ENCODE measurements around the gene ACADSB.

The ACADSB gene

GRCh38 chr10:123008355-123009104, at the start of gene ACADSB, which contains the start of gene IKZF5:
TSS of gene ACADSB (plus strand) at chr10:123009006. CDS start at chr10:123009030, 24 bp downstream.
TSS of gene IKZF5 (minus strand) at chr10:123008795. CDS start at chr10:122998625, 10,170 bp downstream.
- Mint-ChIP-seq H3K4me3 (peak within 1 kb of the TSS; percentile 100), H3K4me1 (ENCODE audit: low read depth) (peaks cover 58% of the 10 kb centered on the region), H3K27ac (peak within 1 kb of the TSS; percentile 99), H3K36me3 (ENCODE audit: low read depth) (peaks cover 13% of the 10 kb centered on the region), H3K27me3 (no peaks in the 10 kb centered on the region), H3K9me3 (no peaks in the 10 kb centered on the region)

DNA sequence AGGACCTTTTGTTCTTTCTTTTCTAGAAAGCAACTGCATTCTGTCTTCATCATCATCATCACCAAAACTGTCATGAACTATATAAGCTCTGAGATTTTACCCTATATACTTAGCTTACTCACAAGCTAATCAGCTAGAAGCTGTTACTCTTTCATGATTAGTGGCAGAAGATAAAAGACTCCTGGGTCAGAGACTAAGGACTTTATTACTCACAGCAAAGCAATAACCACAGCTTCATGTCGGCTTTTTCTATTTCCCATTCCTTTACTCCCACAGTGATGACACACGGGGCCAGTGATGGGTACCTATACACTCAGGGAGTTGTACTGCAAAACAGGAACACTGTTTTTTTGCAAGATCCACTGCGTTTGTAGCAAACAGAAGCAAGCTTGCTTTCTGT, 46.4 kb upstream of the ACADSB start:
- Mint-ChIP-seq H3K4me3 (no peak overlapping the region), H3K27ac (no peak overlapping the region), H3K4me1 (ENCODE audit: low read depth) (no peaks in the 10 kb centered on the region), H3K9me3 (peaks cover 24% of the 10 kb centered on the region), H3K36me3 (ENCODE audit: low read depth) (peaks cover 10% of the 10 kb centered on the region), H3K27me3 (peaks cover 16% of the 10 kb centered on the region)

DNA sequence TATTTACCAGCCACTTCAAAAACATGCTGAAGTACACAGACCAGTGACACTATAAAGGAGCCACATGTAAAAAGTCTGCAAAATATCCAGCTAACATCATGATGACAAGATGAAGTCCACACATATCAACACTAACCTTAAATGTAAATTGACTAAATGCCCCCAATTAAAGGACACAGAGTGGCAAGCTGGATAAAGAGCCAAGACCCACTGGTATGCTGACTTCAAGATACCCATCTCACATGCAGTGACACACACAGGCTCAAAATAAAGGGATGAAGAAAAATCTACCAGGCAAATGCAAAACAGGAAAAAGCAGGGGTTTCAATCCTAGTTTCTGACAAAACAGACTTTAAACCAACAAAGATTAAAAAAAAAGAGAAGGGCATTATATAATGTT, 41.9 kb upstream of the ACADSB start:
- H3K4me1 Mint-ChIP-seq (ENCODE audit: low read depth), result no peaks in the 10 kb centered on the region
- H3K27me3 Mint-ChIP-seq, result peaks cover 28% of the 10 kb centered on the region
- peaks cover 32% of the 10 kb centered on the region for H3K9me3 Mint-ChIP-seq
- no peak overlapping the region for H3K4me3 Mint-ChIP-seq
- H3K36me3 Mint-ChIP-seq (ENCODE audit: low read depth), result peaks cover 10% of the 10 kb centered on the region
- H3K27ac Mint-ChIP-seq, result no peak overlapping the region

DNA sequence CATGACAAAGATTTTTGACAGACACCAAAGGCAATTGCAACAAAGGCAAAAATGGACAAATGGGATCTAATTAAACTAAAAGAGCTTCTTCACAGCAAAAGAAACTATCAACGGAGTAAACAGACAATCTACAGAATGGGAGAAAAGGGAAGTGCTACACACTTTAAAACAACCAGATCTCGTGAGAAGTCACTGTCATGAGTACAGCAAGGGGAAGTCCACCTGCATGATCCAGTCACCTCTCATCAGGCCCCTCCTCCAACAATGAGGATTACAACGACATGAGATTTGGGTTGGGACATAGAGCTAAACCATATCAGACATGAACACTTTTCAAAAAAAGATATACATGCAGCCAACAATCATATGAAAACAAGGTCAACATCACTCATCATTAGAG, 40.1 kb upstream of the ACADSB start:
- Mint-ChIP-seq H3K4me1 (ENCODE audit: low read depth) (no peaks in the 10 kb centered on the region), H3K36me3 (ENCODE audit: low read depth) (peaks cover 10% of the 10 kb centered on the region), H3K27me3 (peaks cover 25% of the 10 kb centered on the region), H3K4me3 (no peak overlapping the region), H3K27ac (no peak overlapping the region), H3K9me3 (peaks cover 32% of the 10 kb centered on the region)

GRCh38 chr10:122974023-122974422, 34.8 kb upstream of the ACADSB start:
- H3K27ac Mint-ChIP-seq, result no peak overlapping the region
- no peak overlapping the region for H3K4me3 Mint-ChIP-seq
- peaks cover 9% of the 10 kb centered on the region for H3K27me3 Mint-ChIP-seq
- no peaks in the 10 kb centered on the region for H3K36me3 Mint-ChIP-seq (ENCODE audit: low read depth)
- no peaks in the 10 kb centered on the region for H3K4me1 Mint-ChIP-seq (ENCODE audit: low read depth)
- H3K9me3 Mint-ChIP-seq, result peaks cover 3% of the 10 kb centered on the region

DNA sequence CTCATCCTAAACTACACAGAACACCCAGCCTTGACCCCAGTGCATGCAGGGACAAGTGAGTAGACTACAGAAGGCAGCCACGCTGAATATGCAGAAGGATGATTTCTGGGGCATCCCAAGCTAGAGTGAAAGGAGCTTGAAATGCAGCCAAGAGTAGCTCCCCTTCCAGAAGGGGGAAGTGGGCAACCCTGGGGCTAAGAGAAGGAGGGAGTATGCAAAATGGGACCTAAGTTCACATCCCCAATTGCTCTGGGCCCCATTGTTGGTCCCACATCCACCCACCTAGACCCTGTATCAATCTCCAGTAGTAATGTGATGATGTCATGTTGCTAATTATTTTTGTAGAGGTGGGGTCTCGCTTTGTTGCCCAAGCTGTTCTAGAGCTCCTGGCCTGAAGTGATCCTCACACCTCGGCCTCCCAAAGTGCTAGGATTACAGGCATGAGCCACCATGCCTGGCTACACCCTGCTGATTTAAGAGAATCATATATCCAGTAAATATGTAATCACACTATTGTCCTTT, 34.2 kb upstream of the ACADSB start:
- H3K36me3 Mint-ChIP-seq (ENCODE audit: low read depth), result no peaks in the 10 kb centered on the region
- H3K4me1 Mint-ChIP-seq (ENCODE audit: low read depth), result peaks cover under 1% of the 10 kb centered on the region
- H3K9me3 Mint-ChIP-seq, result no peaks in the 10 kb centered on the region
- H3K27me3 Mint-ChIP-seq, result peaks cover 4% of the 10 kb centered on the region
- no peak overlapping the region for H3K4me3 Mint-ChIP-seq
- H3K27ac Mint-ChIP-seq, result no peak overlapping the region

DNA sequence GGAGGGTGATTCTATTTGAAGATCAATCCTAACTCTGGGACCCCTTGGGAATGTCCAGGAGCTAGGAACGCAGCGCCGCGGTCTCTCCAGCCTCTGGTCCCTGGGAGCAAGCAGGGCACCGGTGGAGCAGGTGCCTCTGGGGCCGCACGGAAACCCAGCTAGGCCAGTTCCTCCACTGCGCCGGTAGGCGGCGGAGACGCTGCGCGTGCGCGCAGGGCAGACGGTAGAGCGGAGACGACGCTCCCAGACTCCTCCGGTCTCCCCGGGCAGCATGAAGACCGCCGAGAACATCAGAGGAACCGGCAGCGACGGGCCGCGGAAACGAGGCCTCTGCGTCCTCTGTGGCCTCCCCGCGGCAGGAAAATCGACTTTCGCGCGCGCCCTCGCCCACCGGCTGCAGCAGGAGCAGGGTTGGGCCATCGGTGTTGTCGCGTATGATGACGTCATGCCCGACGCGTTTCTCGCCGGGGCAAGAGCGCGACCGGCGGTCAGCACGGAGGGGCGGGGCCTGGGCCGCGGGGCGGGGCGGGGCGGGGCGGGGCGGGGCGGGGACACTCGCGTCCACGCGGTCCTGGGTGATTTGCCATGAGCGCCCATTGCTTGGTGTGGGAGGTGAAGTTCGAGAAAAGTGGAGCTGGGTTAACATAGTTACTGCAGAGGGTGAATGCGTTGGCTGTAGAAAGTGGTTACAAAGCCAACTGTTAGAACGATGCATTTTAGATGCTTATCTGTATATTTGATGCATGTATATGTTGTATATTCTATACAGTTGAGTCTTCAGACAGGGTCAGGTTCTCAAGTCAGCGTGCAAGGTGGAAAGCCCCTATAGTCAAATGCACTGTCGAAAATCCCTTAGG, 28.4 kb upstream of the ACADSB start, which contains the start of gene PSTK:
Gene PSTK (plus strand): TSS at position 193 of the 857 bp plus-strand sequence. CDS start 79 bp downstream, at position 272.
- Mint-ChIP-seq H3K4me3 (peak within 1 kb of the TSS; percentile 89), H3K27me3 (peaks cover 4% of the 10 kb centered on the region), H3K36me3 (ENCODE audit: low read depth) (peaks cover 5% of the 10 kb centered on the region), H3K27ac (peak within 1 kb of the TSS; percentile 93), H3K9me3 (no peaks in the 10 kb centered on the region), H3K4me1 (ENCODE audit: low read depth) (peaks cover 19% of the 10 kb centered on the region)

DNA sequence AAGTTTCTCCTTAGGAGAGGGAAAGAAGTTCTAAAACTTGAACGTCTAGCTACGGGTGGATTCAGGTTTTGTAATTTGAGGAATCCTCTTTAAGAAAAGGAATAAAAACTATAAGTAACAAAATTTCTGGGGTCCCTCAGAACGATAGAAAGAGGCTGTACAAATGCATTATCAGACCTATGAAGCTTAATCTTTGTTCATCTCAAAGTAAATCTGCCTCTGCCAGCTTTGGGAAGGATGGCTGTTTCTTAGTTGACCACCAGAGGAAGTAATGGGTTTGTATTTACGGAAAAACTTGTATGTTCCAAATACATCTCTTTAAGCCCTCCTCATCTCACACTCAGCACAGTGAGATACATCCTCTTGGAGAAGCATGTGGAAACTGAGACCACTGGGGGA, 27.7 kb upstream of the ACADSB start:
- Mint-ChIP-seq H3K27me3 (no peaks in the 10 kb centered on the region), H3K4me3 (peak overlapping the region; percentile 89), H3K9me3 (no peaks in the 10 kb centered on the region), H3K27ac (peak overlapping the region; percentile 93), H3K36me3 (ENCODE audit: low read depth) (peaks cover 5% of the 10 kb centered on the region), H3K4me1 (ENCODE audit: low read depth) (peaks cover 19% of the 10 kb centered on the region)

DNA sequence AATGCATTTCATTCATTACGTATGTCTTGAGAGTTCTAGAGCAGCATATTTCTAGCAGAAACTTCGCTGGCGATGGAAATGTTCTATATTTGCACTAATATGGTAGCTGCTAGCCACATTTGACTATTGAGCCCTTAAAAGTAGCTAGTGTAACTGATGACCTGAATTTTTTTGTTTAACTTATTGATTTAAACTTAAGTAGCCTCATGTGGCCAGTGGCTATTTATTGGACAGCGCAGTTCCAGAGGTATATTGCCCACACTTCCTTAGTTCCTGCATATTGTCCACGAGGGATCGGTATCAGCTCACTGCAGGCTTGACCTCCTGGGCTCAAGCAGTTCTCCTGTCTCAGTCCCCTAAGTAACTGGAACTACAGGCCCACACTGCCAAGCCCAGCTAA, 24.9 kb upstream of the ACADSB start:
- Mint-ChIP-seq H3K27ac (no peak overlapping the region), H3K4me3 (no peak overlapping the region), H3K9me3 (no peaks in the 10 kb centered on the region), H3K4me1 (ENCODE audit: low read depth) (peaks cover 19% of the 10 kb centered on the region), H3K27me3 (no peaks in the 10 kb centered on the region), H3K36me3 (ENCODE audit: low read depth) (peaks cover 11% of the 10 kb centered on the region)

- H3K27ac Mint-ChIP-seq, result no peak overlapping the region
- H3K27me3 Mint-ChIP-seq, result no peaks in the 10 kb centered on the region
- H3K4me3 Mint-ChIP-seq, result no peak overlapping the region
- no peaks in the 10 kb centered on the region for H3K9me3 Mint-ChIP-seq
- H3K4me1 Mint-ChIP-seq (ENCODE audit: low read depth), result peaks cover 18% of the 10 kb centered on the region
- peaks cover 11% of the 10 kb centered on the region for H3K36me3 Mint-ChIP-seq (ENCODE audit: low read depth)
Measured at GRCh38 chr10:122984708-122985107, 24.1 kb upstream of the ACADSB start.

DNA sequence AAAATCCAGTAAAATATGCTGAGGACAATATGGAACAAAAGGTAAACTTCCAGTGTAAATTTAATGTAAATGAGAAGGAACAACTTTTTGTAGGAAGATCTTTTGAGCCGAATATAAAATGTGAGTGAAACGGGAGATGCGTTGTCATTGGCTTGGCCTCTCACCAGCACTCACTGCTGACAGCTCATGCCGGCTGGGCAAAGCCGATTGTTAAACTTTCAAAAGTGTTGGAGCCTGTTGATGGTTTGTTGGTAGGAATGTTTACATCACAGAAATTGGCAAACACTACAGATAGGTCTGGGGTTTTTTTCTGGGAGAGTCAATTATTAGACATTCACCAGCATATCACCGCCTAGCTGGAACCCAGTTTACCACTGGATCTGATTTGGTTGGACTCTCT, 22.5 kb upstream of the ACADSB start:
- Mint-ChIP-seq H3K4me3 (no peak overlapping the region), H3K27ac (no peak overlapping the region), H3K4me1 (ENCODE audit: low read depth) (peaks cover 6% of the 10 kb centered on the region), H3K9me3 (no peaks in the 10 kb centered on the region), H3K36me3 (ENCODE audit: low read depth) (peaks cover 16% of the 10 kb centered on the region), H3K27me3 (no peaks in the 10 kb centered on the region)

DNA sequence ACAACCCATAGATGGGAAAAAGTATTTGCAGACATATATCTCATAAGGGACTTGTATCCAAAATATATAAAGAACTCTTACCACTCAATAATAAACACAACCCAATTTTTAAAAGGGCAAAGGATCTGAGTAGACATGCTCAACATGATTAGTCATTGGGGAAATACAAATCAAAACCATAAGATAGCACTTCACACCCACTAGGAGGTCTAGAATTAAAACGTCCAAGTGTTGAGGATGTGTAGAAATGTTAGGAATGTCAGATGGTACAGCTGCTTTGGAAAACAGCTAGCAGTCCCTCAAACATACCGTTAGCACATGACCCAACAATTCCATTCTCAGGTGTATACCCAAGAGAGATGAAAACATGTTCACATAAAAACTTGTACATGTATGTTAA, 20.3 kb upstream of the ACADSB start:
- H3K4me3 Mint-ChIP-seq, result no peak overlapping the region
- no peak overlapping the region for H3K27ac Mint-ChIP-seq
- peaks cover 3% of the 10 kb centered on the region for H3K4me1 Mint-ChIP-seq (ENCODE audit: low read depth)
- H3K27me3 Mint-ChIP-seq, result no peaks in the 10 kb centered on the region
- H3K9me3 Mint-ChIP-seq, result no peaks in the 10 kb centered on the region
- H3K36me3 Mint-ChIP-seq (ENCODE audit: low read depth), result peaks cover 20% of the 10 kb centered on the region

DNA sequence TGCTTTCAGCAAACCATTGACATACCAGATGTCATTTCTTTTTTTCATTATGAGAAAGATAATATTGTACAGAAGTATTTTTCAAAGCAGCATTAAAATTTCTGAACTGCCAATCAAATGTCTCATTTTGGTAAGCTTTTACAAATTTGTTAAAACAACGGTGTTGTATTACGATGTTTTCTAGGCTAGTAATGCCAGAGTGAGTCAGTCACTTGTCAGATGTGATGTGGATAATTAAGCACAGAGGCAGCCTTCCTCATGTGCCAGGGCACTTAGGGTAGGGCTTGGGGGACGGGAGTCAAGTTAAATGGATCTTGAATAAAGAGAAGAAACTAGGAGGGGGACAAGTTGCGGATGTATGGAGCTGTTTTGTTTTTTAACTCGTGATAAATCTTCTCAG, 18.5 kb upstream of the ACADSB start:
- peak overlapping the region; percentile 52 for H3K27ac Mint-ChIP-seq
- peaks cover 3% of the 10 kb centered on the region for H3K4me1 Mint-ChIP-seq (ENCODE audit: low read depth)
- H3K27me3 Mint-ChIP-seq, result no peaks in the 10 kb centered on the region
- H3K9me3 Mint-ChIP-seq, result no peaks in the 10 kb centered on the region
- H3K36me3 Mint-ChIP-seq (ENCODE audit: low read depth), result peaks cover 29% of the 10 kb centered on the region
- no peak overlapping the region for H3K4me3 Mint-ChIP-seq

DNA sequence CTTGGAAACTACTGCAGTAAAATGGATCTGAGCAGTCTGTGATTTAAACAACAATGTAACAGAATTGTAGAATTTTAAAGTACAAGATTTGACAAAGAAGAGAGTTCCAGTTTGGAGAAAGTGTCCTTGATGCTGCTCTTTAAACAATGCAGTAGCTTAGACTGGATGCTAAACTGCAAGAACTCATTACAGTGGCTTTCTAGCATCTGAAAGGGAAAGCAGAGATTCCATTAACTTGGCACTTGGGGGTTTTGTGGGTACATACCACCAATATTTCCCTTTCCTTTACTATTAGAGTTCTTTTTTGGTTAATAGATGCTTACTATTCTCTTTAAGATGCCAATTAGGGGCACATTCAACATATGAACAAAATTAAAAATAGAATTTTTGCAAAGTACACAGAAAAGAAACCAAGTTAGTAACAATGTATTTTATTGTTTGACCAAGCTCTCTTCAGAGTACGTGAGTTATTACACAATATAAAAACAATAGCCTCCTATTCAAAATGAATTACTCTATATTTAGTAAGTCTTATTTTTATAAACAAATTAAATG, 16.7 kb upstream of the ACADSB start:
- no peak overlapping the region for H3K4me3 Mint-ChIP-seq
- H3K27ac Mint-ChIP-seq, result no peak overlapping the region
- no peaks in the 10 kb centered on the region for H3K9me3 Mint-ChIP-seq
- peaks cover 3% of the 10 kb centered on the region for H3K4me1 Mint-ChIP-seq (ENCODE audit: low read depth)
- peaks cover 42% of the 10 kb centered on the region for H3K36me3 Mint-ChIP-seq (ENCODE audit: low read depth)
- no peaks in the 10 kb centered on the region for H3K27me3 Mint-ChIP-seq
